SIG-M5 treated with dmso at 0.1 percent for 504 hours (cell line): Measurements from ENCODE around the gene LAMTOR4.

ENCODE experiments used
- DNase-seq: peaks from one replicate; lab custom pipeline; 2025; ENCODE audit not compliant: unreplicated experiment; lab: John Stamatoyannopoulos, UW

Gene LAMTOR4

GRCh38 chr7:100152937-100153666 lies 4.4 kb downstream of the LAMTOR4 start:
- no peak for DNase-seq

GRCh38 chr7:100153708-100154535 lies 5.2 kb downstream of the LAMTOR4 start:
- no peak for DNase-seq

- DNase-seq = no peak
Measured at GRCh38 chr7:100154651-100155491, 6.2 kb downstream of the LAMTOR4 start.

GRCh38 chr7:100155553-100156317 lies 7.0 kb downstream of the LAMTOR4 start:
- DNase-seq = no peak

GRCh38 chr7:100156331-100157068 lies 7.8 kb downstream of the LAMTOR4 start:
- no peak for DNase-seq

- no peak for DNase-seq
Measured at GRCh38 chr7:100157069-100157333, 8.3 kb downstream of the LAMTOR4 start.

- peak; percentile 38 for DNase-seq
Measured at GRCh38 chr7:100157334-100158228, 8.9 kb downstream of the LAMTOR4 start.

GRCh38 chr7:100158229-100159098 lies 9.7 kb downstream of the LAMTOR4 start, which contains the start of gene TRAPPC14:
TRAPPC14 (minus strand) TSS chr7:100158723; CDS start chr7:100158499, 224 bp downstream.
- DNase-seq = peak; percentile 75

- DNase-seq = no peak
Measured at GRCh38 chr7:100159099-100159623, 10.4 kb downstream of the LAMTOR4 start.

GRCh38 chr7:100160067-100160466 lies 11.3 kb downstream of the LAMTOR4 start:
- no peak for DNase-seq

- DNase-seq = peak; percentile 33
Measured at GRCh38 chr7:100163006-100163531, 14.4 kb downstream of the LAMTOR4 start.

GRCh38 chr7:100163871-100164270 lies 15.2 kb downstream of the LAMTOR4 start:
- DNase-seq = no peak

- DNase-seq = no peak
Measured at GRCh38 chr7:100166317-100166940, 17.7 kb downstream of the LAMTOR4 start.

- DNase-seq = no peak
Measured at GRCh38 chr7:100166970-100167911, 18.5 kb downstream of the LAMTOR4 start.

GRCh38 chr7:100167912-100168323 lies 19.2 kb downstream of the LAMTOR4 start:
- DNase-seq = no peak
